Activated B cell treated with CpG ODN at 0.5 μM for 24 hours (primary cell): Measurements from ENCODE around the gene DMPK. TPM values are rescaled to one million over a fixed set of nuclear protein-coding genes. Genes with fewer than 3 reads are reported as not detected.
A peak's percentile ranks its signal among the peaks of the same experiment; 100 is the strongest.
"Not testable (repeated sequence)": the region's sequence is repeated elsewhere in the genome, so short reads cannot be mapped to it uniquely, and the experiment has no call there.

Experiments
- ATAC-seq: fragments of 200-7000 bp; cut with Tn5 transposase; one replicate; pipeline ENCODE4 v1.10.0; 2021; ENCODE audit warnings: low read depth, mild to moderate bottlenecking, moderate library complexity
- CTCF ChIA-PET: fragments of 350-600 bp; sonication (Branson Sonifier 250); formaldehyde crosslinking; loops from one replicate; lab custom pipeline; 2021; ENCODE audit warnings: antibody characterized with exemption; lab: Charles Lee
- POLR2A ChIA-PET: fragments of 350-600 bp; sonication (Branson Sonifier 250); formaldehyde crosslinking; loops from one replicate; lab custom pipeline; 2021; ENCODE audit warnings: antibody characterized with exemption; lab: Charles Lee
- DNase-seq: peaks from one replicate; pipeline ENCODE4 v3.0.0; 2022
- H3K27ac Mint-ChIP-seq: one replicate; pipeline ENCODE4 v1.8.0; 2020; ENCODE audit warnings: mixed read lengths
- H3K27me3 Mint-ChIP-seq: one replicate; pipeline ENCODE4 v1.8.0; 2021; ENCODE audit warnings: mixed read lengths
- H3K36me3 Mint-ChIP-seq: one replicate; pipeline ENCODE4 v1.8.0; 2021; ENCODE audit warnings: low read depth, mixed read lengths
- H3K4me1 Mint-ChIP-seq: one replicate; pipeline ENCODE4 v1.8.0; 2021; ENCODE audit warnings: mixed read lengths
- H3K4me3 Mint-ChIP-seq: one replicate; pipeline ENCODE4 v1.8.0; 2020; ENCODE audit warnings: mild to moderate bottlenecking, mixed read lengths
- H3K9me3 Mint-ChIP-seq: one replicate; pipeline ENCODE4 v1.8.0; 2020; ENCODE audit warnings: mixed read lengths
- intact Hi-C: fragments of 100-400 bp; cut with micrococcal nuclease; formaldehyde crosslinking; loops from one replicate; pipeline ENCODE4 v1.15.1; 2024
- total RNA-seq: library from RNA; stranded (reverse); gene quantifications from 2 replicates; pipeline ENCODE4 v1.2.3, GENCODE V29; 2022
- TF ChIP-seq, protein P1 (sequence below): fragments of 200-600 bp; IDR thresholded peaks from one replicate; pipeline ENCODE4 v1.8.0; 2022; ENCODE audit warnings: antibody characterized with exemption, mild to moderate bottlenecking

The DMPK gene
- total RNA-seq, 1 donor from 2014 or later, result 39.0 TPM

DNA sequence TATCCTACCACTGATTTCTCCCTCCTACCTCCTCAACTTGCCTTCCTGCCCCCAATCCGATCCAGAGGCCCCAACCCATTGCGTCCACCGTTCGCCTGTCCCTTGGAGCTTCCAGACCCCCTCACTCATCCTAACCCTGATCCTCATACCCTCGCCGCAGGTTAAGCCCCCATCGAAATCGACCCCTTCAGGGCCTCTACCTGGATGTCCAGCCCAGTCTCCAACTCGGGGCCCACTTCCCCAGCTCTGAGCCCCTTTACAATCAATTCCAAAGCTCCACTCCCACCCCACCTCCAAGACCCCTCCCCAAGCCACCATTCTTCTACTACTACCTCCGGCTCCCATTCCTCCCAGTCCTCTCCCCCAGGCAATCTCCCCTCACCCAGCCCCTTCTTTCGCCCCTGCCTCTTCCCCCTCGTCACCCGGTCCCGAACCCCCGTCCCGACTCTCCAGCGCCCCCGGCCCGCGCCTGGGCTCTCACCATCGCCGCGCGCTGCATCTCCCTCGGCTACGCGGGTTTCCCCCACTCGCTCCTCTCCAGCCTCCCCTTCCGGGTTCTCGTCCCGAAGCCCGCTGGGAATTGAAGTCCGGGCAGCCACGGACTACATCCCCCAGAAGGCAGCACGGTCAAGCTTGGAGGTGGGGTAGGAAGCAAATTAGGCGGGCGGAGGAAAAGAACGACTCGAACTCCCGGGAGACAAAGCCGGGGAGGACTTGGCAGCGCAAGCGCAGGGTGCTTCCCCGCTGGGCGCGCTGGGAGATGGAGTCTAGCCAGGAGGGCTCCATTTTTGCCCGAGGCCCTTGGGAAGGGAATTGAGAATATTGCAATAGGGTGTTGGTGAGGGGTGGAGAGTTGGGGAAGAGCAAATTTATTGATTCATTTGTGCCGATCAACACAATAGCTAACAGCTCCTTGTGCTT, 51.7 kb downstream of the DMPK start, which contains the start of gene FBXO46:
Gene FBXO46, minus strand, starts transcription at position 529 of the 921 bp plus-strand sequence. CDS start 17,401 bp downstream, outside the sequence.
- Mint-ChIP-seq H3K27ac (peak within 1 kb of the TSS; percentile 93), H3K4me3 (peak within 1 kb of the TSS; percentile 95), H3K36me3 (peaks cover 18% of the 10 kb centered on the region), H3K27me3 (no peaks in the 10 kb centered on the region), H3K4me1 (peaks cover 25% of the 10 kb centered on the region), H3K9me3 (no peaks in the 10 kb centered on the region)
- ChIA-PET CTCF (interaction anchor here (0.7 to 2.2 kb wide), 6 partner anchors 13 to 797 kb away, joined by 3 to 9 read pairs (median 4); partner anchors contain the start of genes QPCTL and SIX5), POLR2A (interaction anchor here (0.6 to 3.3 kb wide), 18 partner anchors 9 to 552 kb away, joined by 3 to 59 read pairs (median 6); partner anchors contain the start of genes BLOC1S3, DMWD, IRF2BP1 and MYPOP)
- intact Hi-C loops, result loop anchor here (1.0 to 2.0 kb wide), 7 partner anchors 13 to 156 kb away; partner anchors contain the start of genes DMWD, IRF2BP1, QPCTL and SYMPK
- DNase-seq (peak; percentile 86), ATAC-seq (peak; percentile 98)
- TF ChIP-seq, protein P1, sequence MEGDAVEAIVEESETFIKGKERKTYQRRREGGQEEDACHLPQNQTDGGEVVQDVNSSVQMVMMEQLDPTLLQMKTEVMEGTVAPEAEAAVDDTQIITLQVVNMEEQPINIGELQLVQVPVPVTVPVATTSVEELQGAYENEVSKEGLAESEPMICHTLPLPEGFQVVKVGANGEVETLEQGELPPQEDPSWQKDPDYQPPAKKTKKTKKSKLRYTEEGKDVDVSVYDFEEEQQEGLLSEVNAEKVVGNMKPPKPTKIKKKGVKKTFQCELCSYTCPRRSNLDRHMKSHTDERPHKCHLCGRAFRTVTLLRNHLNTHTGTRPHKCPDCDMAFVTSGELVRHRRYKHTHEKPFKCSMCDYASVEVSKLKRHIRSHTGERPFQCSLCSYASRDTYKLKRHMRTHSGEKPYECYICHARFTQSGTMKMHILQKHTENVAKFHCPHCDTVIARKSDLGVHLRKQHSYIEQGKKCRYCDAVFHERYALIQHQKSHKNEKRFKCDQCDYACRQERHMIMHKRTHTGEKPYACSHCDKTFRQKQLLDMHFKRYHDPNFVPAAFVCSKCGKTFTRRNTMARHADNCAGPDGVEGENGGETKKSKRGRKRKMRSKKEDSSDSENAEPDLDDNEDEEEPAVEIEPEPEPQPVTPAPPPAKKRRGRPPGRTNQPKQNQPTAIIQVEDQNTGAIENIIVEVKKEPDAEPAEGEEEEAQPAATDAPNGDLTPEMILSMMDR, result no peak

DNA sequence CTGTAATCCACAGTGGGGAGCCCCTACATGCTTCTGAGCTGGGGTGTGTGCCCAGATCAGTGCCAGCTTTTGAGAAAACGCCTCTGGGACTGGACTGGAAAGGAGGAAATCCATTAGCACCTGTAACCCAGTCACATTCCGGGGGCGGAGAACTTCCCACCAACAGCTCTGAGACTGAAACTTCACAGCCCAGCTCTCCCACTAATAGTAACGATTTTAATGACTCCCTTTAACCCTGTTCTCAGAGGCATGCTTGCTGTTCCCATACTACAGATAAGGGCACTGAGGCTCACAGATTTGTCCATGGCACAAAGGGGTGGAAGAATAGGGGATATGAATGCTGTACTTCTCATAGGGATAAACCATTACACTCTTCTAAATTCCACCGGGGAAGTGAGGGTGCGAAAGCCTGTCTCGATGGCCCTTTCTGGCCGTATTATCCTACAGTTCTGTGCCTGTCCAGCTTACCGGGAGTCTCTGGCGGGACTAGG, 52.4 kb downstream of the DMPK start:
- DNase-seq, result no peak
- no peak for ATAC-seq
- Mint-ChIP-seq H3K4me3 (peak overlapping the region; percentile 95), H3K27me3 (no peaks in the 10 kb centered on the region), H3K36me3 (peaks cover 22% of the 10 kb centered on the region), H3K4me1 (peaks cover 25% of the 10 kb centered on the region), H3K27ac (peak overlapping the region; percentile 93), H3K9me3 (no peaks in the 10 kb centered on the region)
- ChIA-PET CTCF (interaction anchor here (0.9 to 2.2 kb wide), 2 partner anchors 37 to 39 kb away, joined by 4 to 9 read pairs; partner anchors contain the start of genes QPCTL and SIX5), POLR2A (interaction anchor here (0.9 to 3.3 kb wide), 10 partner anchors 12 to 146 kb away, joined by 3 to 59 read pairs (median 8); partner anchors contain the start of genes OPA3, QPCTL, SIX5 and SNRPD2)
- intact Hi-C loops, result loop anchor here (1.0 to 2.0 kb wide), 6 partner anchors 13 to 157 kb away; partner anchors contain the start of genes DMWD, IRF2BP1 and QPCTL
- TF ChIP-seq, protein P1, result no peak

DNA sequence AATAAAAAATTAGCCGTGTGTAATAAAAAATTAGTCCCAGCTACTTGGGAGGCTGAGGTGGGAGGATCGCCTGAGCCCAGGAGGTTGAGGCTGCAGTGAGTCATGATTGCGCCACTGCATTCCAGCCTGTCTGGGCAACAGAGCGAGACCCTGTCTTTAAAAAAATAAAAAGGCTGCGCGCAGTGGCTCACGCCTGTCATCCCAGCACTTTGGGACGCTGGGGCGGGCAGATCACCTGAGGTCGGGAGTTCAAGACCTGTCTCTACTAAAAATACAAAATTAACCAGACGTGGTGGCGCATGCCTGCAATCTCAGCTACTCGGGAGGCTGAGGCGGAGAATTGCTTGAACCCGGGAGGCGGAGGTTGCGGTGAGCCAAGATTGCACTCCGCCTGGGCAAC, 53.6 kb downstream of the DMPK start:
- CTCF ChIA-PET, H3K9me3 Mint-ChIP-seq, DNase-seq, H3K27ac Mint-ChIP-seq, H3K4me3 Mint-ChIP-seq, intact Hi-C loops, ATAC-seq, H3K27me3 Mint-ChIP-seq: not testable (repeated sequence)
- POLR2A ChIA-PET, result interaction anchor here (3.3 kb wide), 1 partner anchor 11 kb away, joined by 59 read pairs; no protein-coding TSS in a partner anchor
- H3K36me3 Mint-ChIP-seq, result peaks cover 29% of the 10 kb centered on the region
- peaks cover 25% of the 10 kb centered on the region for H3K4me1 Mint-ChIP-seq

DNA sequence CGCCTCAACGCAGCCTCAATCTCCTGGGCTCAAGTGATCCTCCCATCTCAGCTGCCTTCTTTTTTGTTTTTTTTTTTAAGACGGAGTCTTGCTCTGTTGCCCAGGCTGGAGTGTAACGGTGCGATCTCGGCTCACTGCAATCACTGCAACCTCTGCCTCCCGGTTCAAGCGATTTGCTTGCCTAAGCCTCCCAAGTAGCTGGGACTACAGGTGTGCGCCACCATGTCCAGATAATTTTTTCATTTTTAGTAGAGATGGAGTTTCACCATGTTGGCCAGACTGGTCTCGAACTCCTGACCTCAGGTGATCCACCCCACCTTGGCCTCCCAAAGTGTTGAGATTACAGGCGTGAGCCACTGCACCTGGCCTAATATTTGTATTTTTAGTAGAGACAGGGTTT, 62.2 kb downstream of the DMPK start:
- H3K9me3 Mint-ChIP-seq, DNase-seq, intact Hi-C loops, H3K4me3 Mint-ChIP-seq, H3K27me3 Mint-ChIP-seq, H3K27ac Mint-ChIP-seq, ATAC-seq, CTCF ChIA-PET: not testable (repeated sequence)
- POLR2A ChIA-PET, result interaction anchor here (0.8 to 1.0 kb wide), 2 partner anchors 11 to 13 kb away, joined by 5 read pairs; partner anchors contain the start of gene FBXO46
- H3K4me1 Mint-ChIP-seq, result peaks cover 29% of the 10 kb centered on the region
- peaks cover 52% of the 10 kb centered on the region for H3K36me3 Mint-ChIP-seq

Other genes starting within 250 kb of the DMPK start
- gene OPA3, start 197.7 kb downstream of the DMPK start, total RNA-seq, result 12.0 and 14.4 TPM in 2 replicates
- not detected in 2 replicates for gene GPR4, start 180.3 kb downstream of the DMPK start, total RNA-seq
- gene EML2, start 143.1 kb downstream of the DMPK start, total RNA-seq, result 73.8 and 97.7 TPM in 2 replicates
- gene GIPR, start 114.3 kb downstream of the DMPK start, total RNA-seq, result 0.49 and 0.69 TPM in 2 replicates
- gene SNRPD2, start 90.5 kb downstream of the DMPK start, total RNA-seq, result 507 and 570 TPM in 2 replicates
- gene QPCTL, start 89.8 kb downstream of the DMPK start, total RNA-seq, result 19.3 and 21.1 TPM in 2 replicates
- 36.3 and 44.0 TPM in 2 replicates for gene FBXO46, start 51.6 kb downstream of the DMPK start, total RNA-seq
- not detected in 2 replicates for gene MEIOSIN, start 49.1 kb downstream of the DMPK start, total RNA-seq
- gene SIX5, start 13.2 kb downstream of the DMPK start, total RNA-seq, result 1.2 and 1.9 TPM in 2 replicates
- gene DMWD, start 10.4 kb upstream of the DMPK start, total RNA-seq, result 64.7 and 77.3 TPM in 2 replicates
- 0.29 and 0.51 TPM in 2 replicates for gene RSPH6A, start 32.8 kb upstream of the DMPK start, total RNA-seq
- 131 and 150 TPM in 2 replicates for gene SYMPK, start 80.7 kb upstream of the DMPK start, total RNA-seq
- gene FOXA3, start 81.8 kb upstream of the DMPK start, total RNA-seq, result not detected in 2 replicates
- gene IRF2BP1, start 103.7 kb upstream of the DMPK start, total RNA-seq, result 14.8 and 17.5 TPM in 2 replicates
- 5.6 and 6.0 TPM in 2 replicates for gene MYPOP, start 120.1 kb upstream of the DMPK start, total RNA-seq
- not detected in 2 replicates for gene NANOS2, start 132.3 kb upstream of the DMPK start, total RNA-seq
- not detected in 2 replicates for gene NOVA2, start 191.4 kb upstream of the DMPK start, total RNA-seq
- 24.9 and 26.9 TPM in 2 replicates for gene CCDC61, start 213.0 kb upstream of the DMPK start, total RNA-seq
- not detected in 2 replicates for gene PGLYRP1, start 240.6 kb upstream of the DMPK start, total RNA-seq